Measurements from ENCODE around the gene SP100. TPM values are rescaled to one million over a fixed set of nuclear protein-coding genes. Genes with fewer than 3 reads are reported as not detected.
A peak's percentile ranks its signal among the peaks of the same experiment; 100 is the strongest.

Gene SP100
- total RNA-seq, 1 experiment from 2014 or later = 60.3 TPM

DNA sequence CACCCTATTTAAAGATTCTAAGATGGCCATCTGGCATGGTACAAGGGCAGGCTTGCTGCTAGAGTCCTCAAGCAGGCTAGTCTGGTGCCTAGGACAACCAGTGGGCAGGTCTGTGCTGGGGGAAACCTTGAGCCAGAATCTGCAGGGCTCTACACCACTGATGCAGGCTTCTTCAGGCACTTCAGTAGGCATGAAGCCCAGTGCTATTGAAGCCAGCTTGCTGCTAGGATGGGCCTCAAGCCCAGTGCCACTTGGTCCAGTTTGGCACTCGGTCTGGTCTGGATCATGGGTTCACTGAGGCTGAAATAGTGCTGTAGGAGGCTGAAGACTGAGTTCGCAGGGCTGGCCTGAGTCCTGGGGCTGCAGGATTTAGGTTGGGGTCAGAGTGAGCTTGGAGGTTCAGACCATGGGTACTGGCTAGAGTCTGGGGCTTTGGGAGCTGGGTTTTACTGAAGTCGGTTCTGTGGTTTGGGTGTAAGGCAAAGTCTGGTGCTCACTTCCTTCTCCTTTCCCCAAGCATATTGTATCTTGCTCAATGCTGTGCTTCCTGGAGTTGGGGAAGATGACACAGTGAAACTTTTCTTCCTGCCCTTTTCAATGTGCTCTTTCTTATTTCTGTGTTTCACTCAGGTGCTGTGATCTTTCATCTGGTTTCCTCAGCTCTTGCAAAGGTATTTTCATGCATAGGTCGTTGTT is 41.2 kb downstream of the SP100 start:
- no peak for DNase-seq (ENCODE audit: low read depth)

DNA sequence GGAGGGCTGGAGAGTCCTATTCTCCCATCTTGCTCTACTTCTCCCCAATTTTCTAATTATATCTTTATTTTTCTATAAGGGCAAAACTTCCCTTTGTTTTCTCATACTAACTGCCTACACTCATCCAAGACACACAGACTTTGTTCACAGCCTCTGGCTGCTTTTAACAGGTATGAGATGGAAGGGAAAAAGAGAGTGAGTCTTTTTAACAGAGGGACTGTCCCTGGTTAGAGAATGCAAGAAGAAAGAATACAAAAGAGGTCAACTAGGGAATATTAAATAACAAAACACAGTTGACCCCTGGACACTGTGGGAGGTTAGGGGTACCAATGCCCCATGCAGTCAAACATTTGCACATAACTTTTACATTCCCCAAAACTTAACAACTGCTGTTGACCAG is 41.8 kb downstream of the SP100 start:
- no peak for DNase-seq (ENCODE audit: low read depth)

DNA sequence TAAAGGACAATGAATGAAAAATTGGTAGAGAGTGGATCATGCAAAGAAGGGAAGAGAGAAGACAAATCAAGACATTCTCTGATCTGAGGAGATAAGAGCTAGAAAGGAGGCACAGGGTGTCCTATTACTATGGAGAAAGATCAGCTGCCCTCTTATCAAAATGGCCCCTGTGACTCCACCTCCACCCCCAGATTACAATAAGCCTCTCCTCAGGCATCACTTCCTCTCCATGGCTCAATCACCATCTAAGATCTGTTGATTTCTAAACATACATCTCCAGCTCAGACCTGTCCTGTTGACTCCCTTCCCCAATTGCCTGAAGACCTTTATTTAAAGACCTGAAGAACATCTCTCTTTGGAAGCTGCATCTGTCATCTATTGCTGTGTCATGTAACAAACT is 43.2 kb downstream of the SP100 start:
- DNase-seq (ENCODE audit: low read depth) = no peak

DNA sequence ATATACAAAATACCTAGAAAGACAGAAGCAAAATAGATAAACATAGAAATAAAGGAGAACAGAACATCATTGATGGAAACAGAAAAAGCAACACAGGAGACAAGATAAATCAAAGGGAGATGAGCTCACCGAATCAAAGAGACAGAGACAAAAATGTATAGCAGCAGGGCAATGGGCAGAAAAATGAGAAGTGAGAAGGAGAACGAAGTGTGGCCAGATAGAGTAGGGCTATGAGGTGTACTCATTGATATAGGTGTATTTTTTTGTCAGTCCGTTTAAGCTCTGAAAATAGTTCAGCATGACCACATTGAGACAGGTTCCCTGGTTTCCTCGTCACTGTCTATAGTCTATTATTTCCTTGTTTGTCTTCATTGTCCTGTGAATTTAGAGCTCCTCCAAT is 55.1 kb downstream of the SP100 start:
- no peak for DNase-seq (ENCODE audit: low read depth)

DNA sequence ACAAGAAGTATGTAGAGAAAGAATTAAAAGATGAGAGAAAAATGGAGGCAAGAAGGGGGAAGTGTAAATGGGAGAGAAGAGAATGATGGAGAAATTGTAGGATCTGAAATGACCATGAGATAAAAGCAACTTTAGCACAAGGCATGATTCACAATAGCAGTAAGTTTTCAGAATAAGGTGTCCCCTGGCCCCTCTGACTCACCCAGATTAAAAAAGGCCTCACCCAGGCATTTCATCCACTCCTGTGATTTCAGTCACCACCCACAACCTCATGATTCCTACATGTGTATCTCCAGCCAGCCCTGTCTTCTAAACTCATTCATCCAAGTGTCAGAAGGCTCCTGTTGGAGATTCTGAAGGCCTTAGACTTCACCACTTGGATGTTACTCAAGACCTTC is 56.6 kb downstream of the SP100 start:
- peak; percentile 87 for DNase-seq (ENCODE audit: low read depth)

DNA sequence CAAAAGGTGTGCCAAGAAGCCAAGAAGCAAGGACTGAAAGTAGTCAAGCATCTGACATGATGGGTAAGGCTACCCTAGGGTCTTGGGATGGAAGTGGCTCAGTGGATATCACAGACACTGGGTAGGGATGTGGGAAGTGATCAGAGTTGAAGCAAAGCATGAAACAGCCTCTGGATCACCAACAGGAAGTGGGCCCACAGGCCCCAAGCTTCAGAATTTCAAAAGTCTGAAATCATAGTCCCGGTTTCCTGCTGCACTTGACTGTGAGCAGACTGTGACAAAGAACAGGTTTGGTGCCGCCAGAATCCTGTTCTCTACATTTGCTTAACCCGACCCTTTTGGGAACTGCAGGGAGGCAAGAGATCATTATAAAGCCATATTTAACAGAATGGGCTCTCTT is 57.4 kb downstream of the SP100 start:
- DNase-seq (ENCODE audit: low read depth) = peak; percentile 34

DNA sequence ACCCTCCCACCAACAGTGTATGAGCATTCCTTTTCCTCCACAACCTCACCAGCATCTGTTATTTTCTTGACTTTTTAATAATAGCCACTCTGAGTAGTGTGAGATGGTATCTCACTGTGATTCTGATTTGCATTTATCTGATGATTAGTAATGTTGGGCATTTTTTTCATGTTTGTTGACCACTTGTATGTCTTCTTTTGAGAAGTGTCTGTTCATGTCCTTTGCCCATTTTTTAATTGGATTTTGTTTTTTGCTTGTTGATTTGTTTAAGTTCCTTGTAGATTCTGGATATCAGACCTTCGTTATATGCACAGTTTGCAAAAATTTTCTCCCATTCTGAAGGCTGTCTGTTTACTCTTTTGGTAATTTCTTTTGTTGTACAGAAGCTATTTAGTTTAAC is 59.1 kb downstream of the SP100 start:
- no peak for DNase-seq (ENCODE audit: low read depth)

DNA sequence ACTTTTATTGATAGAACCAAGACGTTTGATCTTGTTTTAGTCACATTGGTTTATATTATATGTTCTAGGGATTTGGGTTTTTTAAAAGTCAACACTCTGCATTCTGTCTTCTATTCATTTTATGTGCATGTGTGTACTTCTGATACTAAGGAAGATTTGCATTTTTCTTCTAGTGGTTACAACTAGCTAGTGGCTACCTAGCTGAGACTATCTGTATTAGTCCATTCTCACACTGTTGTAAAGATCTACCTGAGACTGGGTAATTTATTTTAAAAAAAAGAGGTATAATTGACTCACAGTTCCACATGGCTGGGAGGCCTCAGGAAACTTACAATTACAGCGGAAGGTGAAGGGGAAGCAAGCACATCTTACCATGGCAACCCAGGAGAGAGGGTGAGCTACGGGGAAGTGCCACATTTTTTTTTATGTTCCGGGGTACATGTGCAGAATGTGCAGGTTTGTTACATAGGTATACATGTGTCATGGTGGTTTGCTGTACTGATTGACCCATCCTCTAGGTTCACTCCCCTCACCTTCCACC is 69.9 kb downstream of the SP100 start:
- no peak for DNase-seq (ENCODE audit: low read depth)

DNA sequence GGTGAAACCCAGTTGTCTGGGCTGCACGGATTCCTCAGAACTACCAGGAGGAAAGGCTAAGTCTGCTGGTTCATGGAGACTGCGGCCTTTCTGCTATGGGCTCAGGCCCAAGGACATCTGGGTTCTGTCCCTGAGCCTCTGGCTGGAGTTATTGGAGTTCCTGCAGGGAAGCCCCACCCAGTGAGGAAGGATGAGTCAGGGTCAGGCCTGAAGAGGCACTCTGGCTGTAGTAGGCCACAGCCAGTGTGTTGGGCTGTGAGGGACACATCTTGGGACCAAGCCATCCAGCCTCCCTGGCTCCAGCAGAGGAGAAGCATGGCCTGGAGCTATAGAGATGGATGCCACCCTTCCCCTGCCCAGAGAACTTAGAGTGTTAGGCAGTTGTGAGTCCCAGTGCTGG is 75.2 kb downstream of the SP100 start:
- peak; percentile 50 for DNase-seq (ENCODE audit: low read depth)

DNA sequence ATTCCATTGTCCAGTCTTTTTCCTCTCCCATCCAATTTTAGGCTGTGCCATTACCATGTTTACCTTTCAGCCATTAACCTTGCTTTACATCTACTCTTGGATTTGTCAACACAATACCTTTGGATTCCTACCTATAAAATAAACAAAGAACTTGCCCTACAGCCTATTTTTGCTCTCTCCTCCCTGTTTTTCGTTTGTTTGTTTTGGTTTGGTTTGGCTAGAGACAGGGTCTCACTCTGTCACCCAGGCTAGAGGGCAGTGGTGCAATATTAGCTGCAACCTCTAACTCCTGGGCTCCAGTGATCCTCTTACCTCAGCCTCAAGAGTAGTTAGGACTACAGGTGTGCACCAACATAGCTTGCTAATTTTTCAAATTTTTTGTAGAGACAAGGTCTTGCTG is 76.1 kb downstream of the SP100 start:
- DNase-seq (ENCODE audit: low read depth) = no peak

DNA sequence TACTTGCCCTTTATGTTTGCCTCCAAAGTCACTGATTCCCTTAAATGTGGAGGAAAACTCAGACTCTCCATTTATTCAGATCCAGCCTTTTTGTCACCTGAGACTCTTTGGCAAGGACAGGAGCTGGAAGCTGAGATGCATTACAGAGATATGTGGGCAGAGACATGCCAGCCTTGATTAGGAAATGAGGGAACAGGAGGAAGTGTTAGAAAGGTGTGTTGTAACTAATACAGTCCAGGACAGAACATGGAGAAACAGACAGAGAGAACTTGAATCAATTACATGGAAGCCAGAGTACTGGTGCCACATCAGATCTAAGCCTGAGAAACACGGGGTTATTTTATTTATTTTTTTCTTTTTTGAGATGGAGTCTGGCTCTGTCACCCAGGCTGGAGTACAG is 79.0 kb downstream of the SP100 start:
- no peak for DNase-seq (ENCODE audit: low read depth)

DNA sequence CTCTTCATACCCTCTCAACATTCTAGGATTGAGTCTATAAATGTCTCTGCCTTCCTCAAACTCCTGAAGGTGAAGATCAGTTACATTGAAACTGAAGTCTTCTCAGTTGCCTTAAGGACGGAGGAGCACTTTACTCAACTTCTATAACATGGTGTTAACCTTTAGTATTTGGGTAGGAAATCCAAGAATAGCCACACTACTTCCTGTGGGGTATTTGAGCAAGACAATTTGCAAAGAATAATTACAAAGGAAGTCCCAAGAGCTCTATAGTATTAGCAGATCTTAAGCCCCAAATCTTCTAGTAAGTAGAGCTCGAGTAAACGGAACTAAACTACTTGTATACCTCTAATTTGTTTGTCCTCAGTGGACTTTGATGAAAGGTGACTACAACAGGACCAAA is 80.9 kb downstream of the SP100 start:
- no peak for DNase-seq (ENCODE audit: low read depth)

DNA sequence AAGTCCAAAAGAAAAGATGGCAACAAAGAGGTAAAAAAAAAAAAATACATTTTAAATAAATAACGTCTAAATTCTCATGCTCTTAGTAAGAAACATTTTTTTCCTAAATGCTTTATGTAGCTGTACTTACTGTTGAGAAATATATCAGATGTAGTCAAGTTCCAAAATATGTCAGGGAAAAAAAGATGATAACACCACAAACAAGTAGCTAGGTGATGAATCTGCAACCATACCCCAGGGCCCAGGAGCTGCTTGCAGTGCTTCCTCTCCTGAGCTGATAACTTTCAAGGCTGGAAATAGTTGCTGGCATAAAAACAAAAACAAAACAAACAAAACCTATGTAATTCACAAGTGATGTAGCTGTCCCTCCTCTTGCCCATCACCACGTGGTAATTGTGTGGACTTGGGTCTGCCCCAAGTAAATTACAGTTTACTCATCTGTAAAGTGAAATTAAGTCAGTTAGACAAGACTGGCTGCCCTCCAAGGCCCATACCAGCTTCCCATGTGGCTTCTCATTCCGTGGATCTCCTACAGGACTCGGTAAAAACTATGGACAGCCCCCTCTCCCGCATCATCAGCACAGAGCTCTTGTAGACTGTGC is 82.6 kb downstream of the SP100 start:
- no peak for DNase-seq (ENCODE audit: low read depth)

DNA sequence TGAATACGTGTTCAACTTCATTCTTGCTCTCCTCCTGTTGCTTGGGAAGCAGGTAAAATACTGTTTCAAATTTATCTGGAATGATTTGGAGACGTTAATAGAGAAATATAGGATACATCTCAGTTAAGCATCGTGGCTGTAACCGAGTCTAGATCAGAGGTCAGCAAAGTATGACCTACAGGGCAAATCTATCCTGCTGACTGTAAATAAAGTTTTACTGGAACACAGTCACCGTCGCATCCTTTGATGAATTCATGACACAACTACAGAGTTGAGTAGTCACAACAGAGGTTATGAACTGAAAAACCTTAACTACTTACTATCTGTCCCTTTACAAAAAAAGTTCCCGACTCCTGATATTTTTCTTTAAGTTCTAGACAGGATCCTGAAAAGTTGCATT is 86.6 kb downstream of the SP100 start:
- DNase-seq (ENCODE audit: low read depth) = no peak

DNA sequence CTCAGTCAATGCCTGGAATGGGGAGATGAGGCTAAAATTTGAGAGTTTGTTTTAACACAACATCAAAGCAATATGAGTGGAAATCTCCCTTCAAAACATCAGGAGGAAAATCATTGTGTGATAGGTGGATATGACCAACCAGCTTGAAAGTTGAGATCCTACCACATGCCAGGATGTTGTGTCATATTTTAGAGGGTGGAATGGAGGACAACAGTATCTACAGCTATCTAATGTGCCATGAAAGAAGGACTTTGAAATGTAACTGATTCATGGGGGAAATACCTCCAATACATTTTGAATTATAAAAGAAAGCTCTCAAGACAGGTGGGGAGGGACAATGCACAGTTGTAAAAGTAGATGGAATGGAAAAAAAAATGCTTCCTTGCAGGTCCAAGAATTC is 87.8 kb downstream of the SP100 start:
- peak; percentile 11 for DNase-seq (ENCODE audit: low read depth)

DNA sequence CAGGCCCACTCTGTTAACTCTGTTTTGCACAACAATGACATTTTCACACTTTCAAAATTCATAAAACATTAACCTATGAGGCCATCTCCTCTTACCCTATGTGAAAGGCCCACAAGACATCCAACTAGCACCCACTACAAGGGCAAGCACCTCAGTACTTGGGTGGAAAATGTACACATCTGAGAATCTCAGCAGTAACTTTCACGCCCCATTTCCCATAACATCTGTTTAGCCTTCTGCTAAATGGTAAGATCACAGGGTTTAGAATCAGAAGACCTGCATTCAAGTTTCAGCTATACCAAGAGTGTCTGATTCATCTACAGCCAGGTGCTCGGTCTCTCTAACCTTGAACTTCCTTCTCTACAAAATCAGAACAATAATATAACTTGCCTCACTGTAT is 89.2 kb downstream of the SP100 start:
- DNase-seq (ENCODE audit: low read depth) = no peak

DNA sequence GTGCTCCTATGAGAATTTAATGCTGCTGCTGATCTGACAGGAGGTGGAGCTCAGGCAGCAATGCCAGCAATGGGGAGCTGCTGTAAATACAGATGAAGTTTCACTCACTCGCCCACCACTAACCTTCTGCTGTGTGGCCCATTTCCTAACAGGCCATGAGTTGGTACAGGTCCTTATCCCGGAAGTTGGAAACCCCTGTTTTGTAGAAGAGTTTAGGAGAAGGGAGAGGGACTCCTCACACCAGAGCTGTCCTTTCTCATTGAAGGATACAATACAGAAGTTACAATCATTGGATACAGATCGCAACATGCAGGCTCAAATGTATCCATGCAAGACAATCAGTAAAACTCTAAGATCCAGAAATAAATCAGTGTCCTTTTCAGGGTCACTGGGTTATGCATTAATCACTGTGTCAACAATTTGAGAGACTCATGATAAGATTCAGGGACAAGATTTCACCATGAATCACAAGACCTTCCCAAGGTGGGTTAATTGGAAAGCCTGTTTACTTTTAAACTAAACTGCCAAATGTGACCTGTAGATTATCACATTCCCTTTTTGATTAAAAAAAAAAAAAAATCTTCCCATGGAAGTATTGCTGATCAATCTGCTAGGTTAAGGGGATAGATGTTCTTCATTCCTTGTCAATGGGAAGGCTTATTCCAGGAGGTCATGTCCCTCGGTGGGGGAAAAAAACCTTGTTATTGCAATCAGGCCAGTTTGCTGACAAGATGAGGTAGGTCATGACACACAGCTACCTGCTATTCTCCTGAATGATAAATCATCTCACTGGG is 97.2 kb downstream of the SP100 start:
- DNase-seq (ENCODE audit: low read depth) = no peak

DNA sequence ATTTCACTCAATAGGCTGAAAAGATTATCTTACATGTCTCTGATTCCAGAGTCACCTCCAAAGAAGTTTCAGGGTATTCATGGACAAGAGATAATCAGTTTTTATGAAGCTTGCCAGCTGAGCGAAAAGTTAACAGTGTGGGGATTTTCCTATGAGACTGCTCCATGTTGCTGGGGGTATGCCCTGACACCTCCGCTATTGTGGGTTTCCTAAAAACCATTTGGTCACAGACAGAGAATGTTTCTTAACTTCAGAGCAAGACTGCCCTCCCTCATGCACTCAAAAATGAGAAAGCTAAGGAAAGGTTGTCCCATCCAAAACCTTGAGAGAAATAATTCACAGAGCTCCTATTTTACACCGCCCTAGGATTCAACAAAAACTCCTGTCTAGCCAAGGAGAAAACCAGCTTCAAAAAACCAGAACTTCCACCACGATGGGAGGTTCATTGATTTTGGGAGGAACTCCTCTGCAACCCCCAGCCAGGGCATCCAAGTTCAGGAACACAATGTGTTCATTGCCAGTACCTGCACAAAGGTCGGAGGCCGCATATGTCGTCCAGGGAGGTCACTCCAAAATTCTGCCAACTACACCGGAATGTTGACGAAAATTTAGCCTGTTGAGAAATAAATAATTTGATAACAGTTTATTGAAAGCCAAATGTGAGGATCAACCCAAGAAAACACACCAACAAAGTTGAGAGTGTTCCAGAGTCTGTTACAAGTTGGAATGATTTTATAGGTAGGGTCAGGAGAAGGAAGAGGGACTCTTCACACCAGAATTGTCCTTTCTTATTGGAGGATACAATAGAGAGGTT is 104.3 kb downstream of the SP100 start:
- no peak for DNase-seq (ENCODE audit: low read depth)

DNA sequence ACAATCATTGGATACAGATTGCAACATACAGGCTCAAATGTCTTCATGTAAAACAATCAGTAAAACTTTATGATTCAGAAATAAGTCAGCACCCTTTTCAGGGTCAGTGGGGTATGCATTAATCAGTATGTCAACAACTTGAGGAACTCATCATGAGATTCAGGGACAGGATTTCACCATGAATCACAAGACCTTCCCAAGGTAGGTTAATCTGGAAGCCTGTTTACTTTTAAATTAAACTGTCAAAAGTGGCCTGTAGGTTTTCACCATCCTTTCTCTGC is 104.8 kb downstream of the SP100 start:
- DNase-seq (ENCODE audit: low read depth) = peak; percentile 88

DNA sequence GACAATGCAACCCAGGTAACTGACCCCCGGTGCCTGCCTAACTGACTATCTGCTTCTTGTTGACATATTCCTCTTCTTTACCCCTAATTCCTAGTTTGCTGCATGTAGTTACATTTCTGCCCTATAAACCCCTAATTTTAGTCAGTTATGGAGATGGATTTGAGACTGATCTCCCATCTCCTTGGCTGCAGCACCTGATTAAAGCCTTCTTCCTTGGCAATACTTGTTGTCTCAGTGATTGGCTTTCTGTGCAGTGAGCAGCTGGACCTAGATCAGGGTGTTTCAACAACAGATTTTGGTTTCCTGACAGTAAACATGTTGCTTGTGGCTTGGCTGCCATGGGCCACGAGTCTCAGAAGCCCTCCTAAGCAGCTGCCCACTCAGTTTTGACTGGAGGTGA is 105.4 kb downstream of the SP100 start:
- DNase-seq (ENCODE audit: low read depth) = no peak

DNA sequence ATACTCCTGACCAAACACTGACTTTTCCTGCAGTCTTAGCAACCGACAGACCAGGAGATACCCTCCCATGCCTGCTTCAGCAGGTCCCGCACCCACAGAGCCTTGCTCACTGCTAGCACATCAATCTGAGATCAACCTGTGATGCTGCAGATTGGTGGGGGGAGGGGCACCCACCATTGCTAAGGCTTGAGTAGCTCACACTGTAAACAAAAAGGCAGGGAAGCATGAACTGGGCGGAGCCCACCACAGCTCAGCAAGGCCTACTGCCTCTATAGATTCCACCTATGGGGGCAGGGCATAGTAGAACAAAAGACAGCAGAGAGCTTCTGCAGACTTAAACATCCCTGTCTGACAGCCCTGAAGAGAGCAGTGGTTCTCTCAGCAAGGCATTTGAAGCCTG is 109.7 kb downstream of the SP100 start:
- no peak for DNase-seq (ENCODE audit: low read depth)

DNA sequence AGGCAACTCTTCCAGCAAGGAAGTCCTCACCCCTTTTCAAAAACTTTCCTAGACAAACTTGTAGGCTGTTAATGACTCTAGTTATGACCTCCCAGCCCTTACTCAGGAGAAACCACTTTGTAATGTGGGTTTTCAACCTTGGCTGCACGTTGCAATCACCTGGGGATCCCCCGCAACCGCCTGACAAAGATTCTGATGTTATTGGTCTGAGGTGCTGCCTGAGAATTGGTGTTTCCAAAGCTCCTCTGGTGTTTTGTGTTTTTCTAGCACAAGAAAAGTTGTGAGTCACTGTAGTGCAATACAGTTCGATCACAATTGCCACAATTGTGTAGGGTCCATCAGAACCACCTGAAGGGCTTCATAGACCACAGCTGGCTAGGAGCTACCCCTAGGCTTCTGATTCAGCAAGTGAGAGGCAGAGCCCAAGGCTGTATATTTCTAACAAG is 121.6 kb downstream of the SP100 start:
- no peak for DNase-seq (ENCODE audit: low read depth)

Measured in HT1080 (cell line).